ENCODE results near the gene TMEM271. TPM values are rescaled to one million over a fixed set of nuclear protein-coding genes. Genes with fewer than 3 reads are reported as not detected.

Gene TMEM271
- total RNA-seq, 2 experiments from 2014 or later, result not detected

- POLR2A ChIA-PET, result interaction anchor here (0.6 kb wide), 1 partner anchor 548 kb away, joined by 3 read pairs; no protein-coding TSS in a partner anchor
- Mint-ChIP-seq H3K9me3 (no peaks in the 10 kb centered on the region), H3K4me3 (no peak overlapping the region), H3K27me3 (peaks cover 16% of the 10 kb centered on the region), H3K4me1 (ENCODE audit: low read depth) (no peaks in the 10 kb centered on the region), H3K27ac (no peak overlapping the region), H3K36me3 (ENCODE audit: low read depth) (no peaks in the 10 kb centered on the region)
- intact Hi-C loops (cut with micrococcal nuclease), result no loop called here
- CTCF ChIA-PET, result no interaction called here
- DNase-seq (no peak), ATAC-seq (no peak)
- no peak for TF ChIP-seq CTCF (IDR thresholded peaks at IDR 0.05)
Measured at GRCh38 chr4:613126-613525, 37.0 kb upstream of the TMEM271 start.

GRCh38 chr4:612749-613125 is 36.6 kb upstream of the TMEM271 start:
- no peak for DNase-seq
- H3K36me3 Mint-ChIP-seq (ENCODE audit: low read depth), result no peaks in the 10 kb centered on the region
- ATAC-seq, result no peak
- ChIA-PET POLR2A (interaction anchor here (0.6 kb wide), 1 partner anchor 548 kb away, joined by 3 read pairs; no protein-coding TSS in a partner anchor), CTCF (no interaction called here)
- H3K27me3 Mint-ChIP-seq, result peaks cover 14% of the 10 kb centered on the region
- H3K4me1 Mint-ChIP-seq (ENCODE audit: low read depth), result no peaks in the 10 kb centered on the region
- TF ChIP-seq CTCF (IDR thresholded peaks at IDR 0.05), result no peak
- no peak overlapping the region for H3K27ac Mint-ChIP-seq
- no peak overlapping the region for H3K4me3 Mint-ChIP-seq
- intact Hi-C loops (cut with micrococcal nuclease), result no loop called here
- H3K9me3 Mint-ChIP-seq, result no peaks in the 10 kb centered on the region

GRCh38 chr4:612052-612748 is 36.1 kb upstream of the TMEM271 start:
- Mint-ChIP-seq H3K27me3 (peaks cover 14% of the 10 kb centered on the region), H3K4me1 (ENCODE audit: low read depth) (no peaks in the 10 kb centered on the region), H3K27ac (no peak overlapping the region), H3K4me3 (no peak overlapping the region), H3K36me3 (ENCODE audit: low read depth) (no peaks in the 10 kb centered on the region), H3K9me3 (no peaks in the 10 kb centered on the region)
- no peak for ATAC-seq
- ChIA-PET POLR2A (interaction anchor here (1.0 kb wide), 1 partner anchor 31 kb away, joined by 5 read pairs; no protein-coding TSS in a partner anchor), CTCF (no interaction called here)
- DNase-seq, result no peak
- no peak for TF ChIP-seq CTCF (IDR thresholded peaks at IDR 0.05)
- intact Hi-C loops (cut with micrococcal nuclease), result no loop called here

DNA sequence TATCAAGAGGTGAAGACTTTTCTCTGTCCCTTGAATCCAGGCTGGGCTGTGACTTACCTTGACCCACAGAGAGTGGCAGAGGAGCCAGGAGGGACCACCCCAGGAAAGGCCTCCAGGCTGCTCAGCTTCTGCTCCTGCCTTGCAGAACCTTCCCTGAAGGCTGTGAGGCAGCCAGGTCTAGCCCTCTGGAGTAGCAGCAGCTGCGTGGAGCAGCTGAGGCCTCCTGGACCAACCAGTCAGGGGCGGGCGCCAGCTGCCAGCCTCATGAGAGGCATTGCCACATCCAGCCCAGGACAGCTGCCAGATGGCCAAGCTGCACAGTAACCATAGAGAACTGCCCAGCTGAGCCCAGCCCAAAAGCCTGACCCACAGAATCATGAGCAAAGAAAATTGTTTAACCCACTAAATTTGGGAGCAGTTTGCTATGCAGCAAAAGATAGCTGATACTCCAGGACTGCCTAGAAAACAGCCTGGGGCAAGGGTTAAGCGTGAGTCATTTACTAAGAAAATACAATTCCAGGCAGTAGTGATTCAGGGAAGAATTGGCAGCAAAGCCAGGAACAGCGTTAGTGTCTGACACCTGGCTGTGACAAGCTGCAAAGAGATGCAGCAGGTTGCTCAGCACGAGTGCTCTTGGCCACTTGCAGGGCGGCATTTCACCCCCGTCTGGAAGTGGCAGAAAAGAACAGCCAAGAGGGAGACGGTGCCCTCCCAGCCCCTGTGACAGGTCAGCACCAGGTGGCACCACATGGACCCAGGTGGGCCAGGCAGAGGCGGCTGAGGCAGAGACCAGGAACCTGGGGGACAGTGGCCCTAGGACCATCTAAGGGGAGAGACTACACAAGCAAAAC is 34.5 kb upstream of the TMEM271 start:
- no peak for TF ChIP-seq CTCF (IDR thresholded peaks at IDR 0.05)
- DNase-seq, result no peak
- H3K36me3 Mint-ChIP-seq (ENCODE audit: low read depth), result no peaks in the 10 kb centered on the region
- ATAC-seq, result no peak
- no peaks in the 10 kb centered on the region for H3K9me3 Mint-ChIP-seq
- intact Hi-C loops (cut with micrococcal nuclease), result no loop called here
- peaks cover 14% of the 10 kb centered on the region for H3K27me3 Mint-ChIP-seq
- no peak overlapping the region for H3K27ac Mint-ChIP-seq
- H3K4me1 Mint-ChIP-seq (ENCODE audit: low read depth), result peaks cover under 1% of the 10 kb centered on the region
- POLR2A ChIA-PET, result interaction anchor here (1.0 kb wide), 1 partner anchor 32 kb away, joined by 5 read pairs; no protein-coding TSS in a partner anchor
- CTCF ChIA-PET, result no interaction called here
- H3K4me3 Mint-ChIP-seq, result no peak overlapping the region
